H9 (cell line): Measurements from ENCODE around the gene TUBB4B. TPM values are rescaled to one million over a fixed set of nuclear protein-coding genes. Genes with fewer than 3 reads are reported as not detected.

Experiments
- DNase-seq: peaks from one replicate; pipeline ENCODE4 v3.0.0-alpha.2; 2017
- H2AFZ ChIP-seq: one replicate; pipeline ENCODE4 v1.6.1; 2013; ENCODE audit warnings: mild to moderate bottlenecking, low read length, control low read depth, moderate library complexity
- H2AK5ac ChIP-seq: 2 replicates; pipeline ENCODE4 v1.6.1; 2013; ENCODE audit warnings: low read length, control low read depth, mixed read lengths; ENCODE audit not compliant: insufficient read length
- H2BK120ac ChIP-seq: one replicate; pipeline ENCODE4 v1.6.1; 2013; ENCODE audit warnings: low read depth, mild to moderate bottlenecking, low read length, control low read depth, inconsistent platforms; ENCODE audit not compliant: poor library complexity, severe bottlenecking
- H2BK12ac ChIP-seq: 2 replicates; pipeline ENCODE4 v1.6.1; 2013; ENCODE audit warnings: low read length, control low read depth, mixed read lengths, low read depth; ENCODE audit not compliant: insufficient read length
- H2BK15ac ChIP-seq: 2 replicates; pipeline ENCODE4 v1.6.1; 2013; ENCODE audit warnings: low read depth, low read length, control low read depth
- H2BK20ac ChIP-seq: one replicate; pipeline ENCODE4 v1.6.1; 2013; ENCODE audit warnings: low read depth, mild to moderate bottlenecking, low read length, control low read depth, inconsistent platforms; ENCODE audit not compliant: poor library complexity, severe bottlenecking
- H2BK5ac ChIP-seq: 2 replicates; pipeline ENCODE4 v1.6.1; 2013; ENCODE audit warnings: low read length, control low read depth, mixed read lengths; ENCODE audit not compliant: insufficient read length
- H3K14ac ChIP-seq: 2 replicates; pipeline ENCODE4 v1.6.1; 2013; ENCODE audit warnings: low read length, control low read depth; ENCODE audit not compliant: insufficient read depth
- H3K18ac ChIP-seq: 2 replicates; pipeline ENCODE4 v1.6.1; 2013; ENCODE audit warnings: low read depth, mild to moderate bottlenecking, mixed read lengths, low read length, control low read depth; ENCODE audit not compliant: insufficient read length
- H3K23ac ChIP-seq: 2 replicates; pipeline ENCODE4 v1.6.1; 2013; ENCODE audit warnings: low read length, control low read depth, mixed read lengths, low read depth; ENCODE audit not compliant: insufficient read length
- H3K23me2 ChIP-seq: 2 replicates; pipeline ENCODE4 v1.6.1; 2013; ENCODE audit warnings: low read depth, mild to moderate bottlenecking, mixed read lengths, low read length, control low read depth; ENCODE audit not compliant: insufficient read length, poor library complexity, severe bottlenecking
- H3K27ac ChIP-seq: 2 replicates; pipeline ENCODE4 v1.5.1; 2013; ENCODE audit warnings: low read length, control low read depth, mixed read lengths, low read depth; ENCODE audit not compliant: insufficient read length
- H3K27me3 ChIP-seq: 2 replicates; pipeline ENCODE4 v1.6.1; 2013; ENCODE audit warnings: low read length, control low read depth, inconsistent platforms; ENCODE audit not compliant: insufficient read depth
- H3K4ac ChIP-seq: 2 replicates; pipeline ENCODE4 v1.6.1; 2013; ENCODE audit warnings: low read depth, mild to moderate bottlenecking, control low read depth, inconsistent platforms, low read length, moderate library complexity
- H3K4me1 ChIP-seq: 2 replicates; pipeline ENCODE4 v1.6.1; 2013; ENCODE audit warnings: low read length, control low read depth, inconsistent platforms; ENCODE audit not compliant: insufficient read depth
- H3K4me2 ChIP-seq: 2 replicates; pipeline ENCODE4 v1.6.1; 2013; ENCODE audit warnings: low read length, control low read depth, mixed read lengths; ENCODE audit not compliant: insufficient read length, insufficient read depth
- H3K56ac ChIP-seq: 2 replicates; pipeline ENCODE4 v1.6.1; 2013; ENCODE audit warnings: low read depth, mild to moderate bottlenecking, mixed read lengths, low read length, control low read depth; ENCODE audit not compliant: insufficient read length
- H3K79me1 ChIP-seq: 2 replicates; pipeline ENCODE4 v1.6.1; 2013; ENCODE audit warnings: low read depth, mild to moderate bottlenecking, moderate library complexity, low read length, control low read depth, inconsistent platforms; ENCODE audit not compliant: insufficient read depth, poor library complexity, severe bottlenecking
- H3K79me2 ChIP-seq: 2 replicates; pipeline ENCODE4 v1.6.1; 2013; ENCODE audit warnings: low read length, control low read depth, inconsistent platforms; ENCODE audit not compliant: insufficient read depth
- H3K9ac ChIP-seq: 2 replicates; pipeline ENCODE4 v1.6.1; 2013; ENCODE audit warnings: low read length, control low read depth, mixed read lengths; ENCODE audit not compliant: insufficient read length; ENCODE audit errors: extremely low read depth
- H3K9me3 ChIP-seq: one replicate; pipeline ENCODE4 v1.6.1; 2013; ENCODE audit warnings: low read depth, low read length, inconsistent platforms; ENCODE audit not compliant: control insufficient read depth
- H3T11ph ChIP-seq: one replicate; pipeline ENCODE4 v1.6.1; 2013; ENCODE audit warnings: mild to moderate bottlenecking, low read length, control low read depth, inconsistent platforms
- H4K20me1 ChIP-seq: one replicate; pipeline ENCODE4 v1.6.1; 2013; ENCODE audit not compliant: control insufficient read depth, insufficient read length, insufficient read depth
- H4K5ac ChIP-seq: 2 replicates; pipeline ENCODE4 v1.6.1; 2013; ENCODE audit warnings: low read depth, mild to moderate bottlenecking, mixed read lengths, low read length, control low read depth; ENCODE audit not compliant: insufficient read length
- H4K8ac ChIP-seq: replicated peaks from 2 replicates; pipeline ENCODE4 v1.6.1; 2013; ENCODE audit warnings: low read length, control low read depth, mixed read lengths, low read depth; ENCODE audit not compliant: insufficient read length
- H4K91ac ChIP-seq: 2 replicates; pipeline ENCODE4 v1.6.1; 2013; ENCODE audit warnings: low read depth, mild to moderate bottlenecking, moderate library complexity, mixed read lengths, low read length, control low read depth; ENCODE audit not compliant: insufficient read length
- H3K27ac Mint-ChIP-seq, 3 experiments: 2 replicates in 2 of 3; 3 replicates in 1 of 3; pipeline ENCODE4 v1.8.0; 2020 to 2021; ENCODE audit warnings: mixed read lengths in 3 of 3, mild to moderate bottlenecking in 1 of 3, moderate library complexity in 1 of 3
- H3K27me3 Mint-ChIP-seq: 2 replicates; pipeline ENCODE4 v1.8.0; 2021; ENCODE audit warnings: low read depth, mild to moderate bottlenecking, moderate library complexity, mixed read lengths
- H3K36me3 Mint-ChIP-seq, 3 experiments: 2 replicates in 2 of 3; 3 replicates in 1 of 3; pipeline ENCODE4 v1.8.0; 2020 to 2021; ENCODE audit warnings: low read depth in 3 of 3, mixed read lengths in 3 of 3; ENCODE audit not compliant: insufficient read depth in 1 of 3
- H3K4me1 Mint-ChIP-seq, 2 experiments: 2 replicates each; pipeline ENCODE4 v1.8.0; 2020; ENCODE audit warnings: mixed read lengths in 2 of 2
- H3K4me3 Mint-ChIP-seq, 2 experiments: 2 replicates in 1 of 2; 3 replicates in 1 of 2; pipeline ENCODE4 v1.8.0; 2020 to 2021; ENCODE audit warnings: mild to moderate bottlenecking in 2 of 2, mixed read lengths in 2 of 2, moderate library complexity in 1 of 2
- H3K9me3 Mint-ChIP-seq, 2 experiments: 2 replicates in 1 of 2; 3 replicates in 1 of 2; pipeline ENCODE4 v1.8.0; 2020; ENCODE audit warnings: mild to moderate bottlenecking in 2 of 2, mixed read lengths in 2 of 2, moderate library complexity in 1 of 2
- CTCF ChIP-seq: fragments of 200-600 bp; sonication (generic); conservative IDR thresholded peaks from 3 replicates; pipeline ENCODE4 v1.8.0; 2021; ENCODE audit warnings: antibody characterized with exemption, mild to moderate bottlenecking
- WGBS: extraction: QIAGEN DNeasy Blood & Tissue Kit; methylation state at CpG from one replicate; pipeline ENCODE4 v1.1.7; 2013; ENCODE audit warnings: missing lambda C conversion rate, low lambda C conversion rate, mixed read lengths; ENCODE audit not compliant: insufficient read length; ENCODE audit errors: extremely low coverage; 5-methylcytosine and 5-hydroxymethylcytosine counted together
- total RNA-seq: library from RNA; stranded (reverse); gene quantifications from 2 replicates; pipeline ENCODE4 v1.2.1, GENCODE V29; 2021

The TUBB4B gene
- total RNA-seq, 1 experiment from 2014 or later = 378 TPM

- no peak overlapping the region for H4K91ac ChIP-seq
- no peaks in the 10 kb centered on the region for H3K27me3 ChIP-seq
- no peak overlapping the region for H2AFZ ChIP-seq
- Mint-ChIP-seq H3K27ac (peak overlapping the region in 1 of 3 experiments; percentile 6; a peak in 1 of 7 replicates), H3K27me3 (peaks cover 12% of the 10 kb centered on the region), H3K4me3 (peak overlapping the region; percentile 82 to 88), H3K36me3 (peaks cover 12 to 22% (median 20%) of the 10 kb centered on the region in 3 experiments; a peak in 6 of 7 replicates), H3K4me1 (peaks cover 8 to 19% of the 10 kb centered on the region in 2 experiments), H3K9me3 (no peaks in the 10 kb centered on the region; a peak in 1 of 5 replicates)
- H4K5ac ChIP-seq = no peak overlapping the region
- H3K23ac ChIP-seq = no peak overlapping the region
- no peak overlapping the region for H2BK12ac ChIP-seq
- H3K9me3 ChIP-seq = no peaks in the 10 kb centered on the region
- no CpG with 5 or more reads among the region's 21 CpGs for WGBS
- no peak overlapping the region; the same call in 1 of the 2 replicates for H3K14ac ChIP-seq
- no peak overlapping the region for H3K56ac ChIP-seq
- H3T11ph ChIP-seq = no peak overlapping the region
- peak overlapping the region; percentile 59 for H3K4me2 ChIP-seq
- H2BK20ac ChIP-seq = no peak overlapping the region
- H2AK5ac ChIP-seq = no peak overlapping the region
- H2BK120ac ChIP-seq = no peak overlapping the region
- peaks cover 6% of the 10 kb centered on the region; the same call in 1 of the 2 replicates for H3K79me2 ChIP-seq
- no peaks in the 10 kb centered on the region for H3K4me1 ChIP-seq
- no peak overlapping the region for H3K4ac ChIP-seq
- no peak overlapping the region for H3K9ac ChIP-seq
- no peak overlapping the region for H2BK5ac ChIP-seq
- no peak overlapping the region for H3K27ac ChIP-seq
- H3K18ac ChIP-seq = no peak overlapping the region
- no peak overlapping the region for H2BK15ac ChIP-seq
- no peak for DNase-seq
- H4K8ac ChIP-seq = no peak overlapping the region
- H3K79me1 ChIP-seq = peaks cover 5% of the 10 kb centered on the region
- no peaks in the 10 kb centered on the region for H4K20me1 ChIP-seq
- TF ChIP-seq CTCF = no peak
- H3K23me2 ChIP-seq = peaks cover 14% of the 10 kb centered on the region
Measured at GRCh38 chr9:137253717-137254623, 12.9 kb downstream of the TUBB4B start.
